ENCODE measurements around the gene FALEC. TPM values are rescaled to one million over a fixed set of nuclear protein-coding genes. Genes with fewer than 3 reads are reported as not detected.

Gene FALEC
- total RNA-seq, 4 donors from 2014 or later: not detected

GRCh38 chr1:150474869-150475268, 40.7 kb upstream of the FALEC start:
- WGBS: 81% methylated on average over 4 of the region's 4 CpGs
- H3K4me3 ChIP-seq: no peak overlapping the region
- no peak overlapping the region for H3K27ac ChIP-seq
- no peak for DNase-seq (ENCODE audit: low spot score in 2 of 2)
- TF ChIP-seq CTCF (IDR thresholded peaks at IDR 0.05) (no peak), POLR2AphosphoS5 (IDR thresholded peaks at IDR 0.05) (no peak), POLR2A (IDR thresholded peaks at IDR 0.05) (no peak)
- no peaks in the 10 kb centered on the region for H3K9me3 ChIP-seq
- peaks cover 9% of the 10 kb centered on the region for H3K4me1 ChIP-seq
- H3K36me3 ChIP-seq: peaks cover 36% of the 10 kb centered on the region
- H3K27me3 ChIP-seq: no peaks in the 10 kb centered on the region

GRCh38 chr1:150476754-150477153, 38.8 kb upstream of the FALEC start:
- no peak for TF ChIP-seq POLR2A (IDR thresholded peaks at IDR 0.05)
- Histone ChIP-seq H3K27me3 (no peaks in the 10 kb centered on the region), H3K27ac (no peak overlapping the region), H3K4me1 (peaks cover 9% of the 10 kb centered on the region), H3K4me3 (no peak overlapping the region), H3K9me3 (no peaks in the 10 kb centered on the region), H3K36me3 (peaks cover 17% of the 10 kb centered on the region)
- DNase-seq (ENCODE audit: low spot score in 2 of 2): no peak
- WGBS: 62% methylated on average over 3 of the region's 3 CpGs

GRCh38 chr1:150477320-150477719, 38.2 kb upstream of the FALEC start:
- DNase-seq (ENCODE audit: low spot score in 2 of 2): no peak
- 33% methylated on average over 1 of the region's 1 CpG for WGBS

GRCh38 chr1:150477733-150478132, 37.8 kb upstream of the FALEC start:
- Histone ChIP-seq H3K27me3 (no peaks in the 10 kb centered on the region), H3K36me3 (peaks cover 7% of the 10 kb centered on the region), H3K4me3 (no peak overlapping the region), H3K27ac (no peak overlapping the region), H3K9me3 (no peaks in the 10 kb centered on the region), H3K4me1 (peaks cover 9% of the 10 kb centered on the region)
- no peak for TF ChIP-seq POLR2AphosphoS5 (IDR thresholded peaks at IDR 0.05)
- TF ChIP-seq EP300 (IDR thresholded peaks at IDR 0.05): no peak
- TF ChIP-seq CTCF (IDR thresholded peaks at IDR 0.05): no peak
- TF ChIP-seq POLR2A (IDR thresholded peaks at IDR 0.05): no peak
- WGBS: 56% methylated on average over 4 of the region's 4 CpGs
- DNase-seq (ENCODE audit: low spot score in 2 of 2): no peak

More at GRCh38 chr1:150477320-150477719, 38.2 kb upstream of the FALEC start:
- Histone ChIP-seq H3K27ac (no peak overlapping the region), H3K4me1 (peaks cover 9% of the 10 kb centered on the region), H3K4me3 (no peak overlapping the region), H3K27me3 (no peaks in the 10 kb centered on the region), H3K9me3 (no peaks in the 10 kb centered on the region), H3K36me3 (peaks cover 11% of the 10 kb centered on the region)
- TF ChIP-seq POLR2AphosphoS5 (IDR thresholded peaks at IDR 0.05) (no peak), EP300 (IDR thresholded peaks at IDR 0.05) (no peak), POLR2A (IDR thresholded peaks at IDR 0.05) (no peak), CTCF (IDR thresholded peaks at IDR 0.05) (no peak)

- H3K4me1 ChIP-seq: peaks cover 9% of the 10 kb centered on the region
- no peak for DNase-seq (ENCODE audit: low spot score in 2 of 2)
- no peaks in the 10 kb centered on the region for H3K27me3 ChIP-seq
- H3K4me3 ChIP-seq: no peak overlapping the region
- no peak for TF ChIP-seq CTCF (IDR thresholded peaks at IDR 0.05)
- no peak for TF ChIP-seq EP300 (IDR thresholded peaks at IDR 0.05)
- H3K36me3 ChIP-seq: peaks cover under 1% of the 10 kb centered on the region
- H3K9me3 ChIP-seq: no peaks in the 10 kb centered on the region
- H3K27ac ChIP-seq: no peak overlapping the region
- WGBS: 71% methylated on average over 4 of the region's 4 CpGs
These were observed 36.2 kb upstream of the FALEC start for GRCh38 chr1:150479370-150479769.

- Histone ChIP-seq H3K4me1 (peaks cover 9% of the 10 kb centered on the region), H3K9me3 (no peaks in the 10 kb centered on the region), H3K27ac (no peak overlapping the region), H3K36me3 (no peaks in the 10 kb centered on the region), H3K27me3 (no peaks in the 10 kb centered on the region), H3K4me3 (no peak overlapping the region)
- 78% methylated on average over 2 of the region's 2 CpGs for WGBS
- DNase-seq (ENCODE audit: low spot score in 2 of 2): no peak
- no peak for TF ChIP-seq POLR2AphosphoS5 (IDR thresholded peaks at IDR 0.05)
- TF ChIP-seq EP300 (IDR thresholded peaks at IDR 0.05): no peak
These were observed 35.6 kb upstream of the FALEC start for GRCh38 chr1:150479927-150480352.
